HG02884 (cell line): ENCODE results near the gene KIF16B.
A peak's percentile ranks its signal among the peaks of the same experiment; 100 is the strongest.
"Not testable (repeated sequence)": the region's sequence is repeated elsewhere in the genome, so short reads cannot be mapped to it uniquely, and the experiment has no call there.

ENCODE experiments used
- ATAC-seq: cut with Tn5 transposase; IDR thresholded peaks from one replicate; pipeline ENCODE4 v1.9.1; 2021; ENCODE audit warnings: mild to moderate bottlenecking, moderate library complexity; ENCODE audit not compliant: unreplicated experiment

Gene KIF16B

GRCh38 chr20:16527438-16527837, 45.8 kb downstream of the KIF16B start:
- no peak for ATAC-seq

- ATAC-seq, result no peak
Measured at GRCh38 chr20:16526433-16527380, 46.5 kb downstream of the KIF16B start.

- not testable (repeated sequence) for ATAC-seq
Measured at GRCh38 chr20:16522651-16523050, 50.6 kb downstream of the KIF16B start.

GRCh38 chr20:16520154-16520553, 53.1 kb downstream of the KIF16B start:
- ATAC-seq, result no peak

GRCh38 chr20:16519673-16520072, 53.6 kb downstream of the KIF16B start:
- ATAC-seq, result not testable (repeated sequence)

- no peak for ATAC-seq
Measured at GRCh38 chr20:16518784-16519084, 54.5 kb downstream of the KIF16B start.

- no peak for ATAC-seq
Measured at GRCh38 chr20:16517946-16518783, 55.1 kb downstream of the KIF16B start.

- no peak for ATAC-seq
Measured at GRCh38 chr20:16516794-16517193, 56.5 kb downstream of the KIF16B start.

- ATAC-seq, result no peak
Measured at GRCh38 chr20:16515046-16515445, 58.2 kb downstream of the KIF16B start.

- ATAC-seq, result no peak
Measured at GRCh38 chr20:16514140-16514539, 59.1 kb downstream of the KIF16B start.

GRCh38 chr20:16505894-16506293, 67.4 kb downstream of the KIF16B start:
- ATAC-seq, result no peak

GRCh38 chr20:16501301-16501700, 71.9 kb downstream of the KIF16B start:
- no peak for ATAC-seq

GRCh38 chr20:16500197-16500596, 73.1 kb downstream of the KIF16B start:
- ATAC-seq, result no peak

GRCh38 chr20:16498526-16499253, 74.6 kb downstream of the KIF16B start:
- no peak for ATAC-seq

- no peak for ATAC-seq
Measured at GRCh38 chr20:16497896-16498295, 75.4 kb downstream of the KIF16B start.

GRCh38 chr20:16493486-16493885, 79.8 kb downstream of the KIF16B start:
- ATAC-seq, result no peak

GRCh38 chr20:16491294-16491905, 81.8 kb downstream of the KIF16B start:
- ATAC-seq, result peak; percentile 88

- no peak for ATAC-seq
Measured at GRCh38 chr20:16490696-16491095, 82.6 kb downstream of the KIF16B start.

GRCh38 chr20:16488616-16489015, 84.6 kb downstream of the KIF16B start:
- ATAC-seq, result no peak

- no peak for ATAC-seq
Measured at GRCh38 chr20:16488086-16488485, 85.2 kb downstream of the KIF16B start.

- ATAC-seq, result no peak
Measured at GRCh38 chr20:16486532-16486931, 86.7 kb downstream of the KIF16B start.
